Stimulated activated naive CD4-positive, alpha-beta T cell (primary cell): Measurements from ENCODE around the gene TLE7.

Experiments used
- DNase-seq, 6 experiments: peaks; one replicate each; lab custom pipeline; 2025; lab: John Stamatoyannopoulos, UW

Gene TLE7

DNA sequence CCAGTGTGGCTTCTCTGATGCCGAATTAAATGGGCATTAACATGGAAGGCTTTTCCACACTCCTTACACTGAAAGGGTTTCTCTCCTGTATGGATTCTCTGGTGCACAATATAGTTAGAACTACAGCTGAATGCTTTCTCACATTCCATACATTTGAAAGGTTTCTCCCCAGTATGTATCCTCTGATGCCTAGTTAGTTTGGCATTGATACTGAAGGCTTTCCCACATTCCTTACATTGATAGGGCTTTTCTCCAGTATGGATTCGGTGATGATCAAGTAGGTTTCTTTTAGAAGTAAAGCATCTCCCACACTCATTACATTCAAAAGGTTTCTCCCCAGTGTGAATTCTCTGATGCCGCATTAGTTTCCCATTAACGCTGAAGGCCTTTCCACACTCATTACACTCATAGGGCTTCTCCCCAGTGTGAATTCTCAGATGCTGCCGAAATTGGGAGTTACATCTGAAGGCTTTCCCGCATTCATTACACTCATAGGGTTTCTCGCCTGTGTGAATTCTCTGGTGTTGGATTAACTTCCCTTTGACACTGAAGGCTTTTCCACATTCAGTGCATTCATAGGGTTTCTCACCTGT lies 6.5 kb upstream of the TLE7 start:
- DNase-seq = no peak

DNA sequence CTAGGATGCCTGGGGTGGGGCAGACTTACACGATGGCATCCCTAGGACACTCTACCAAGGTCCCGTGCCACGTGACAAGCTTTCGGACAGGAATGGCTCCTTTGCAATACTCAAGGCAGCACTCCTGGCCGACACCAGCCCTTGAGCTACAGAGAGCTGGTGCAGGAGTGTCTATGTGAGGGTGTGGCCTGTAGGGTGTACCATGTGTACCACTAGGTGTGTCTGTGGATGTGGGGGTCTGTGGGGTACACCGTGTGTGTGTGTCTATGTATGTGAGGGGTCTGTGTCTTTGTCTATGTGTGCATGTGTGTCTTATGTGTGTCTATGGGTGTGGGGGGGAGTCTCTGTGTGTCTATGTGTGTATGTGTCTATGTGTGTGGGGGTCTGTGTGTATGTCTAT lies 1.9 kb upstream of the TLE7 start:
- DNase-seq = no peak

DNA sequence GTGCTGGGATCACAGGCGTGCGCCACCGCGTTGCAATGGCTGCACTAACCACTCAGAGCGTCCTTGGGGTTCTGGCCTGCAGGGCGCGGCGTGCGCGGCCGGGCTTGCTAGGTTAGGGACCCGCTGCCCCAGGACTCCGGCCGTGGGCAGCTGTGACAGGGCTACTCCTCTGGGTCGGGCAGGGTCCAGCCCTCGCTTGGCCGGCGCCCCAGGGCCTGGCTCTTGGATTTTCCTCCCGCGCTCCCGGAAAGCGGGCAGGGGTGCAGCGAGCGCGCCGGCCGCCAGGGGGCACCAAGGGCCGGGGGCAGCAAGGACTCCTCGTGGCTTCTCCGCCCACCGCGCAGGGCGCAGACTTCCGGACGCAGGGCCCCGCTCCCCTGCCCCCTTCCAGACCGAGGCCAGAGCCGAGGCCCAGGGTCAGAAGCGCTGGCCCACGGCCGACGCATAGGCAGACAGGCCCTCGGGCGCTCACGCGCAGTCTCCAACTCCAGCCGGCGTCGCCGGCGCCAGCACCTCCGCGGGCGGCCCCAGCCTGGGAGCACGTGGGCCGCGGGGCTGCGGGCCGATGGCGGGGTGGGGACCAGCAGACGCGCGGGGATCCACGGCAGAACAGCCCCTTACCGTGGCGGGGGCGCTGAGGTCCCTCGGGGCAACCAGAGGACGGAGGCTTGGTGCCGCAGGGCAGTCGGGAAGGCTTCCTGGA lies 355 bp downstream of the TLE7 start:
- peak in 3 of 6 experiments; percentile 4 to 19 (median 6) for DNase-seq

DNA sequence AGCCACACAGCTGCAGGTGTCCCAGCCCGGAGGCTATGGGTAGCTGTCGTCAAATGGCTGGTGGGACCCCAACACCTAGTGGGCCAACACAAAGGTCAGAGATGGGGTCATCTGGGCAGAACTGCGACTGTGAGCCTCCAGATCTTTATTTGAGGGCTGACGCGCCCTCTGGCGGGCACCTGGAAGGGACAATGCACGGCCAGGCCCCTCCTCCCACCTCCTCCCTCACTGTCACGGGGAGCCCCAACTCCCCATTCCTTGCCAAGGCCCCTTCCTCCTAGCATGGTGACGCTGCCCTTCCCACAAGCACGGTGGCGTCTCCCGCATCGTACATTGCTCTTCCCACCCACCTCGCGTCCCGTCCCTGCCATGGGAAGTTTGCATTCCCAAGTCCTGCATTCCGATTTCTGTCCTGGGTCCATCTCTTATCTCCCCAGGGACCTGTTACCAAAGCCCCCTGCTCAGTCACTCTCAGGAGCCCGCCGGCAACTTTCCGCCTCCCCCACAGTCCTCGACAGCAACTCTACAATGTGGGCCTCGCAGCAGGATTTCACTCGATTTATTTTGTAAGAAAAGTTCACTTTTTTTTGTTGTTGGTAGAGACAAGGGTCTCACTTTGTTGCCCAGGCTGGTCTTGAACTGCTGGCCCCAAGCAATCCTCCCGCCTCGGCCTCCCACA lies 1.0 kb downstream of the TLE7 start:
- no peak for DNase-seq

DNA sequence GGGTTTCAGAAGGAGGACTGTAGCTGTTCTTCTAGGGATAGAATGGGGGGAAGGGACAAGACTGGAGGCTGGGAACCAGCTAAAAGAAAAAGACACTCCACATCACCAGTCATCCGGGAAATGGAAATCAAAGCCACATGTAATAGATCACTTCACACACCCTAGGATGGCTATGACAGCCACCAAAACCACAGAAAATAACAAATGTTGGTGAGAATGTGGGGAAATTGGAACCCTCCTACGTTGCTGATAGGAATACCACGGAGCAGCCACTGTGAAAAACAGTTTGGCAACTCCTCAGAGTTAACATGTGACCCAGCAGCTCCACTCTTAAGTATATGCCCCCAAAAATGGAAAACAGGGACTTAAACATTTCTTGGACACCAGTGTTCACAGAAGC lies 2.3 kb downstream of the TLE7 start:
- no peak for DNase-seq

DNA sequence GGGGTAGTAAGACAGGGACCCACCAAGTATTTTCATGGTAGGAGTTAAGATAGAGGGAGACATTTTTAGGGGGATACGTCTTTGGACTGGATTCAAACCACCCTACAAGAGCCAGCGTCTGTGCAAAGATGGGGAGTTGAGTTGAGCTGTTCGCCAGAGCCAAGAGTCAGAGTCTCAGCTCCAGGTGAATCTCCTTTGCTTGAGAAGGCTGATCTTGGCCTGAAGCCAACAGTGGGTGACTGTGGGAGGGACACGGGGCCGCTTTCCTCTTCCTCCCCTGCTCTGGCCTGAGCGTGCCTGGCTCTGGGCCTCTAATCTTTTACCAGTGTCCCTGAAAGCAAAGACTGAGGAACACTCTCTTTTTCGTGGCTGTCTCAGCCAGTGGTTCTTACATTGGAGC lies 5.4 kb downstream of the TLE7 start:
- no peak for DNase-seq

DNA sequence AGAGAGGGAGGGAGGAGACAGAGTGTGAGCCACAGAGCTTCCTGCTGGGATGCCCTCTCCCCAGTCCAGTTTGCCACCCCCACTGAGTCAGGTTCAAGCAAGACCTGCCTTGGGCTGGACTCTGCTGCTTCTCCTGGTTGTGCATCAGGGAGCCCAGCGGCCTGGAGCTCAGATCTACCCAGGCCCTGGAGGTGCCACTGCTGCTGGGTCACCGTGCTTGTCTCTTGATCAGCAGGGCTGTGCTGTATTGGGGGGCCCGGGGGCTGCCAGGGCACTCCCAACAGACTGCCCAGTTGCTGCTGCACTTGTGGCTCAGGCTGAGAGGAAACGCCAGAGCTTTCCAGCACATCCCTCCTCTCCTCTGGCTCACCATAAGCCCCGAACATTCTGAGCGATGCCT lies 8.9 kb downstream of the TLE7 start:
- no peak for DNase-seq

DNA sequence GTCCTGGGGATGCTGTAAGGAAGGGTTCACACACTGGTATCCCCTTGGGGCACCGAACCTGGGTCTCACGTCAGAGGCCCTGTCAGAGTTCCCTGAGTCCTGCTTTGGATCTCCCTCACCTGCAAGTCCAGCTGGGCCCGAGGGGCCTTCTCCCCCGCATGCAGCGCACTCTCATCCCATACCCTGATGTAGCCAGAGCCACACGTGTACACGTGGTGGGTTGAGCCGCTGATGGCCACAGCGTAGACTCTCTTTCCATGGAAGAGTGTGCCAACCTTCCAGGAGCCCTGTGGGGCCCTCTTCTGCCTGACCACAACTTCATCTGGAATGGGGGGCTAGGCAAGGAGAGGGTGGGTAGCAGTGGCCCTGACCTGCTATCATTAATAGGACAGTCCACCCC lies 9.9 kb downstream of the TLE7 start:
- DNase-seq = no peak

DNA sequence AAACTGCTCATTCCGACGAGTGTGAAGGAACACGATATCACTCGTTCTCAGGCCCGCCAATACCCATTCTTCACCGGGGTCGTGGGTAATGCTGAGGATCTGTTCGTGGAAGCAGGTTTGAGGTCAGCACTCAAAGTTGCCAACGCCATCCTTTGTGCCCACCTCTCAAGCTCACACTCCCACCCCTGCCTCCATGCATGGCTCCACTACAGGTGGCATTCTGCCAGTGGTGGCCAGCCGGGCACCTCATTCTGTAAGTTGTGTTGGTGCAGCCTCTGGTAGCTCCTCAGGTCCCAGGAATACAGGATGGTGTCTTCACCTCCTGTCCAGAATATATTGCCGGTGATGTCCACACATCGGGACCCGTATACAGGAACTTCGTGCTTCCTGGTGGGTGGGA lies 10.7 kb downstream of the TLE7 start:
- no peak for DNase-seq

DNA sequence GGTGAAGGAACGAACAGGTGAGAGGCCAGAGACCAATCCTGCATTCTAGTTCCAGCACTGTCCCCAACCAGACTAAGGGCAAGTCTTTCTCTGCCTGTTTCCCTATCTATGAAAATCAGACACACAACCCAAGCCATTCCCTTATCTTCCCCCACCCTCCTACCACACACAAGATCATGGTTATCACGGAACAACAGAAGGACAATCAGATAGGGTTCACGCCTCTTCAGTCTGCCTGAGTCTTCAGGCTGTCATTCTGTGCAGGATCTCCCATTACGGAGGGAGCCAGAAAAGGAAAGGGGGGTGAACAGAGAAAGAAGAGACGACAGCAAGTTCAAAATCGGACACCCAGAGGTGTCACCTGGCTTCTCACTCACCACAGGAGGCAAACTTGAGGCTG lies 11.1 kb downstream of the TLE7 start:
- no peak for DNase-seq

DNA sequence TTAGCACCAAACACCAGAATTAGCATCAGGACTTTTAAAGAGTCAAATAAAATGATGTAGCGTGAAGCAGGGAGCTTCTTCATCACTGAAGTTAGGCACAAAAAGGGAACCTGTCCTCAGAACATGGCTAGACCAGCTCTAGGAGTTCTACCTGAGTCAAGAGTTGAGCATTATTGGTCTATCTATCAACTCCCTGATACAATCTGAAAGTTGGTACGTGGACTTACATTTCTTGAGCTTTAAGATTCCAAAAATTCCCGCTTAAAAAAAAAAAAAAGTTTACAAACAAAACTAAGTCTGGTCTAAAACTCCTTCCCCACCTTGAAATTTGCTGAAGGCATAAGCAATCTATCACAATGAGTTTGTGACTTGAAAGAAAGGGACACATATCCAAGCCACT lies 12.3 kb downstream of the TLE7 start:
- no peak for DNase-seq

DNA sequence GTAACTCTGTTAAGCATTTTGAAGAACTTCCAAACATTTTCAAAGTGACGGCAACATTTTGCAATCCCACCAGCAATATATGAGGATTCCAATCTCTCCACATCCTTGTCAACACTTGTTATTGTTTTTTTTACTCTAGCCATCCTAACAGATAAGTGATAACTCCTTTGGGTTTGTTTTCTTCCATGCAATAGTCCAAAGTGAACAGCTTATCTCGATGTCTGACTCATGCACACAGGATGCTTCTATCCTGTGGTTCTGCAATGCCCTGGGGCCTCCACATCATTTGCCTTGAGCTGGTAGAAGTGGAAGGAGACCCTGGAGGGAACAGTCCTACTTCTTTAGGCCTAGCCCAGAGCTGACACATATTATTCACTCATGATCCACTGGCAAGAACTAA lies 13.0 kb downstream of the TLE7 start:
- no peak for DNase-seq

DNA sequence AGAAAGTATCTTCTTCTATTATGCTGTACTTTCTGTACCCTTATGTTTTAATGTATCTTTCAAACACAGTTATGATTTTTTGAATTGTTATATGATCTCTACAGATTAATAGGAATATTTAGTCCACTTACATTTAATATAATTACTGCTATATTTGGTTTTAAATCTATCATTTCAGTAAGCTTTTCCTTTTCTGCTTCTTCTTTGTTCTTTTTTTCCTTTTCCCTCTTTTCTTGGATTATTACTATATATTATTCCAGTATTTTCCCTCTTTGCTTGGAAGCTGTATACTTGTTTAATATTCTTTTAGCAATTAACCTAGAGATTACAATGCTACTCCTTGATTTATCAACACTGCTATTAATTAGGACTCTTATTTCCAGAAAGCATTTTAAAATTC lies 13.5 kb downstream of the TLE7 start:
- no peak for DNase-seq

DNA sequence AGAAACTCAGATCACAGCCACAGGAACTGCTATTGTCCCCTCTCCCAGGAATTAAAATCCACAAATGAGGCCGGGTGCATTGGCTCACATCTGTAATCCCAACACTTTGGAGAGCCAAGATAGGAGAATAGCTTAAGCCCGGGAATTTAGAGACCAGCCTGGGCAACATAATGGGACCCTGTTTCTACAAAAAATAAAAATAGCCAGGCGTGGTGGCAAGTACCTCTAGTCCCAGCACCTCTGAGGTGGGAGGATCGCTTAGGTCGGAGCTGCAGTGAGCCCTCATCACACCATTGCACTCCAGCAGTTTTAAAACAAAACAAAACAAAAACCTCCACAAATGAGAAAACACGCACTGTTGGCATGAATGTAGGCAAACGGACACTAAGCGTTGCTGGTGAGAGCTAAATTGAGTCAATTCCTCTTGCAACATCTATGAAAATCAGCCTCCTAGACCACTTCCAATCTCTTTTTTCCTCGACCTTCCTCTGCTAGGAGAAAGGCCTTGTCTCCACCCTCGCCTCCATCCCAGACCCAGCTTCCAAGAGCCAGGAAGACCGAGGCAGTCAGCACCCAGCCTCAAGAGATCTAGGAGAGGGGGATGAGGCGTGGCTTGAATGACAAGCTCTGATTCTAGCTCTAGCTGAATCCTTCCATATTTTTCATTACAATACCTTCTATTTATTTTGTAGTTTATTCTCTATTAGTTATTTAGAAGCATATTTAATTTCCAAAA lies 14.8 kb downstream of the TLE7 start:
- DNase-seq = no peak

DNA sequence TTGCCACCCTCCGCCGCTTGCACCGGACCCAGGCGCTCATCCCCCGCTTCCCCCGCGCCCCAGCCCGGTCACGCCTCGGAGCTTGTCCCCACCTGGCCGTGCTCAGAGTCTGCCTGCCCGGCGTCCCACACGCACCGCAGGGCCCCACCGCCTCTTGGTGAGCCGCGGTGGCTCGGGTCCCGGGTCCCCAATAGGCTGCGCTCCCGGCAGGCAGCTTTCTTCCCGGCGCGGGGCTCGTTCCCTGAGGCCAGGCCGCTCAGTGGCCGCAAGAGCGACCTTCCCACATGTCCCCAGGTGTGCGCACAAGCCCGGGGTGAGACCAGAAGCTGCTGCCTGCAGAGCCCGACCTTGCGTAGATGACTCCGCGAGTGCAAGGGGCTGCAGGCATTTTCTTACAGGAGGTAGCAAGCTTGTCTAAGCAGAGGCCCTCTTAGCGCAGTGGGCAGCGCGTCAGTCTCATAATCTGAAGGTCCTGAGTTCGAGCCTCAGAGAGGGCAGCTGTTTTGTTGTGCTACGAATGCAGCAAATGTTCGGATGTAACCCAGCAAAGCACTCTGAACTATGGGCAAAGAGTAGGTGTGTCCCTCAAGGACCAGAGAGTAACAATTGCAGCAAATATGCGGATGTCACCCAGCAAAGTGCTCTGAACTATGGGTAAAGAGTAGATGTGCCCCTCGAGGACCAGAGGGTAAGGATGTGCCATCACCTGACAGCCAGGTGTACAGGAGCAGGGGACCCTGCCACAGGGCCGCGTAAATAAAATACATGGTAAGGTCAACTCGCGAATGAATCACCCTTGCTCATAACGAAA lies 15.6 kb downstream of the TLE7 start:
- peak in 4 of 6 experiments; percentile 31 to 81 (median 73) for DNase-seq

DNA sequence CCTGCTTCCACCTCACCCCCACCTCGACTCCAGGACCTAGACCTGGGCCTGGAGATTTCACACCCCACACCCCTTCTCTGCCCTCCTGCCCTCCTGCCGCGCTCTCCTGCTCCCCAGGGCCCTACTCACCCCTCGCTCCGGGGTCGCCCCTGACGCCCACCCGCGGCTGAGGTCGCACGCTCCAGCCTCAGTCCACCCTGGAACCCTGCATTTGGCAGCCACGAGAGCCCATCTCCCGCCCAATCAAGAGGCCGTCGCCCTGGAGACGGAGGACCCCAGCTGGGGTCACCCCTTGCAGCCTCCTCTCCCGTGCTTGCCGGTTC lies 16.1 kb downstream of the TLE7 start:
- no peak for DNase-seq

DNA sequence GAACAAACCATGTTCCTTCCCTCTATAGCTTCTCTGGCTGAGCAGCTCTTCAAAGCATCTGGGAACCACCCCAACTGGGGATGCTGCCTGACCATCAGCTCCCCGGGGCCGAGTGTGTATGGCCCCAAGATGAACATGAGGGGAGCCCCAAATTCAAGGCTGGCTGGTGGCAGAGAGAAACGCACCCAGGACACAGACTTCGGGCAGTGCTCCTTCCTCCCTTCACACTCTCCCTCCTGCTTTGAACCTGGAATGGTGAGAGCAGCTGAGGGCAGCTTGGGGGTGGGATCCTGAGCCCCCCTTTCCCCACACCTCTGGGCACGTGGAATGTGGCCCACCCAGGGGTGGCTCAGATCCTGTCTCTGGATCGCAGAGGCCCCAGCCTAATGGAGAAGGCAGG lies 17.2 kb downstream of the TLE7 start:
- no peak for DNase-seq

DNA sequence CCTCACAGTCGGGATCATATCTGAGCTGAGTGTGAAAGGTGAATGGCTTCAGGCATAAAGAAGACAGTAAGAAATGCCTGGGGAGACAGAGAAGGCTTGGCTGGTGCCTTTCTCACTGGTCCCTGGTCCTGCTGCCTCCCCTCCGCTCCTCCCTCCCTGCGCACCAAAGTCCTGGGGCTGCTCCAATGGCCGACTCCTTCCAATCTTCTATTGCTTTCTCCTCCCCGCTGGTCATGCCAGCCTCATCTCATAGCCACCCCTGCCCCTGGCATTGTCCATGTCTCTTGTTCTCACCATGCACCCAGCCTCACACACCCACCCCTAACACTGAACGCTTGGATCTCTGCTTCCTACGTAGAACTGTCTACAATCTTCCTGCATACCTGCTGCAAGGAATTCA lies 18.0 kb downstream of the TLE7 start:
- DNase-seq = no peak

DNA sequence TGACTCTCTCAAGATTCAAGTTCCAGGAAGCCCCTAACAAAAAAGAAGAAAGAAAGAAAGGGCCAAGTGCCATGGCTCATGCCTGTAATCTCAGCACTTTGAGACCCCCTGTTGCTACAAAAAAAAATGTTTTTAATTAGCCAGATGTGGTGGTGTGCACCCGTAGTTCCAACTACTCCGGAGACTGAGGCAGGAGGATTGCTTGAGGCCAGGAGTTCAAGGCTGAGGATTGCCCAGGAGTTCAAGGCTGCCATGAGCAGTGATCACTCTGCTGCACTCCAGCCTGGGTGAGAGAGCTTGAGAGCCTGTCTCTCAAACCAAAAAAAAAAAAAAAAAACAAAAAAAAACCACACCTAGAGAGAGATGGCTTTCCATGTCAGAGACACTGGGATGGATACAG lies 18.8 kb downstream of the TLE7 start:
- no peak for DNase-seq

DNA sequence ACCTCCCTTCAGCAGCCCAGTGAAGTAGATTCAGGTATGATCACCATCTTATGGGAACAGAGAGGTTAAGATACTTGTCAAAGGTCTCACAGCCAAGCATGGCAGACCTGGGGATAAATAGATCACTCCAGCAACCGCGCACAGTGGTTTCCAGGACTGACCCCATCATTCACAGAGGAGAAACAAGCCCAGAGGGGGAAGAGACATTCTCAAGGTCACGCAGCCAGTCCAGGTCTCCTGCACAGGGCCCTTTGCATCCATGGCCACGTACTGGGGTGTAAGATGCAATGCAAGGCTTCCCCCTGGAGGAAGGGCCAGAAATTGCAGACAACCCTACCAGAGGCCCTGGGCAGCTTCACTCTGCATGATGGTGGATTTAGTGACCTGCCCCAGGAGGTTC lies 19.9 kb downstream of the TLE7 start:
- peak in 1 of 6 experiments; percentile 7 for DNase-seq

DNA sequence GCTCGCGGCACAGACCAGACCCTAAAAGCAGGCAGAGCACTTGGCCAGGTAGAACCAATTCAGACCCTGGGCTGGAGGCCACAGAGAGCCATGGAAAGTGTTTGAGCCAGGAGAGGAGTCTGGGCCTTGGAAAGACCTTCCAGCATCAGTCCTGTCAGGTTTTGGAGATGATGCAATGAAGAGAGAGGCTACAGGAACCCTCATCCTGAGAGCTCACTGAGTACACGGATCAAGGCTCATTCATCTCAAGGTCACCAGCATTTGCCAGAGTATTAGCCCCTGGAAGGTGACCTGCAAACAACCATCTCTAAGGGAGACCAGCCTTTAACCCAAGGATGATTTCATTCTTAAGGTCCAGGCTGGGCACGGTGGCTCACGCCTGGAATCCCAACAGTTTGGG lies 27.8 kb downstream of the TLE7 start:
- no peak for DNase-seq

DNA sequence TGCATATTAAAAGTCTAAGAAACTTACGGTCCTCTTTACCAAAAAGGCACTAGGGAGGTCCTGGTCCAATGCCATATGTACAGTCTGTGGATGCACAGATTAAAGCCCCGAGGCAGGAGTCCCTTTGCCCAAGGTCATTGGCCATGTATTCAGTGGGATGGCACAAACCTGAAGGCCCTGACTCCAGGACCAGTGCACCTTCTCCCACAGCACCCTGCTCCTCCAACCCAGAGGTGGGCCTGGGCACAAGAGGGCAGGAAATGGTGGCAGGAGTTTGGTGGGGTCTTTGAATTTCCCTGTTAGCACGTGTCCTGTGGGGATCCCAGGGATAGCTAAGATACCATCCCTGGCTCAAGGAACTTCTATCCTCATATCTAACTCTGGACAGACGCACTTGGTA lies 28.5 kb downstream of the TLE7 start:
- no peak for DNase-seq
